ENCODE measurements around the gene FKBP2.

DNA sequence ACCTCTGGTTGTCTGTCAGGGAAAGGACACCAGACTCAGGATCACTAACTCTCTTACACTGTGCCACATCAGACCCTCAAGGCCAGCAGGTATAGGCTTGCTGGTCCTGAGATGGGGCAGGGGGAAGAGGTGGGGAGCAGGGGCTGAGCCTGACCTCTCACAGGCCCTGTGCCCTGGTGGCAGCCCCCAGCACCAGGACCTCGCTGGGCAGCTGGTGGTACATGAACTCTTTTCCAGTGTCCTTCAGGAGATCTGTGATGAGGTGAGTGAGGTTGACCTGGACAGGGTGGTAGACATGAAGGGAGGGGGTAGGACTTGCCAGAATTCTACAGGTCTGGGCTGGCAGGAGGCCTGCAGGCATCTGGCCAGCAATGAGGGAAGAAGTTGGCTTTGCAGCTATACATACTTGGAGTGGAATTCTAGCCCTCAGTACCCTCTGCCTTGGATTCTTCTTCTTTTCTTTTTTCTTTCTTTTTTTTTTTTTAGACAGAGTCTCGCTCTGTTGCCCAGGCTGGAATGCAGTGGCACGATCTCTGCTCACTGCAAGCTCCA lies 13.4 kb upstream of the FKBP2 start:
- TF ChIP-seq POLR2AphosphoS5 (IDR thresholded peaks at IDR 0.05; ENCODE audit: low read depth, low read length) = no peak
- TF ChIP-seq POLR2A (IDR thresholded peaks at IDR 0.05; ENCODE audit: low read depth, low read length) = no peak
- no peak for TF ChIP-seq SPI1 (IDR thresholded peaks at IDR 0.05; ENCODE audit: low read depth, low read length)
- TF ChIP-seq TAF1 (IDR thresholded peaks at IDR 0.05; ENCODE audit: low read depth, low read length) = no peak
- no peak for TF ChIP-seq POU2F2 (IDR thresholded peaks at IDR 0.05; ENCODE audit: low read depth, low read length)
- no peak for TF ChIP-seq PAX5 (IDR thresholded peaks at IDR 0.05; ENCODE audit: insufficient read depth, low read length, severe bottlenecking)
